ENCODE results near the gene IGFBPL1. TPM values are rescaled to one million over a fixed set of nuclear protein-coding genes. Genes with fewer than 3 reads are reported as not detected.
A peak's percentile ranks its signal among the peaks of the same experiment; 100 is the strongest.
"Not testable (repeated sequence)": the region's sequence is repeated elsewhere in the genome, so short reads cannot be mapped to it uniquely, and the experiment has no call there.

IGFBPL1 gene
- polyA plus RNA-seq, 4 donors, result 1.0 to 2.1 (median 1.8) TPM

DNA sequence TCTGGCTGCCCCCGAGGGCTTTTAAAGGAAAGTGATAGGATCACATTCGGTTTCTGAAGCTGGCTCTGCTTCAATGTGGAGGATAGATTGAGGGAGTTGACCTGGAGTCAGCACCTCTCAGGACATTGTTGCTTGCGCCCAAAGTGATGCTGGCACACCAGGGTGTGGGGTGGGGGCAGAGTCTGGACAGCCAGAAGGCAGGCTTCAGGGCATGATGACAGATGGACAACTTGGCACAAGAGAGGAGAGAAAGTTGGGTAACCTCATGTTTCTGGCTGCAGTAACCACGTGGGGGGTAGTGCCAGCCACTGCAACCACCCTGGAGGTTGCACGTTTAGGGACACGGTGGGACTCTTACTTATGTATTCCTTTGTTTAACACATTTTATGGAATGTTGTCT lies 22.3 kb downstream of the IGFBPL1 start:
- DNase-seq (ENCODE audit: low read depth in 4 of 4, low spot score in 2 of 4), result no peak

DNA sequence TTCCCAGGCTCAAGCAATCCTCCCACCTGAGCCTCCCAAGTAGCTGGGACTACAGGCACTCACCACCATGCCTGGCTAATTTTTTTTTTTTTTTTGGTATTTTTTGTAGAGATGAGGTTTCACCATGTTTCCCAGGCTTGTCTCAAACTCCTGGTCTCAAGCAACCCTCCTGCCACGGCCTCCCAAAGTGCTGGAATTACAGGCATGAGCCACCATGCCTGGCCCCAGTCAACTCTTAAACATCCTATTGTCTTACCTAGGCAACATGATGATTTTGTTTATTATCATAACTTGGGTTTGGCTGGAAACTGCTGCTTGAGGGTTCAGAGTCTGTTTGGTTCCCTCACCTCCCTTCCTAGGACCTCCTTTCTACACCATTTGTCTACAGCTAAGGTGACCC lies 25.1 kb downstream of the IGFBPL1 start:
- DNase-seq (ENCODE audit: low read depth in 4 of 4, low spot score in 2 of 4), result not testable (repeated sequence)

DNA sequence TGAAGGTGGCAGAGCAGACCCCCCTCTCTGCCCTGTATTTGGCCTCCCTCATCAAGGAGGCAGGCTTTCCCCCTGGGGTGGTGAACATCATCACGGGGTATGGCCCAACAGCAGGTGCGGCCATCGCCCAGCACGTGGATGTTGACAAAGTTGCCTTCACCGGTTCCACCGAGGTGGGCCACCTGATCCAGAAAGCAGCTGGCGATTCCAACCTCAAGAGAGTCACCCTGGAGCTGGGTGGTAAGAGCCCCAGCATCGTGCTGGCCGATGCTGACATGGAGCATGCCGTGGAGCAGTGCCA lies 27.9 kb downstream of the IGFBPL1 start:
- no peak for DNase-seq (ENCODE audit: low read depth in 4 of 4, low spot score in 2 of 4)

DNA sequence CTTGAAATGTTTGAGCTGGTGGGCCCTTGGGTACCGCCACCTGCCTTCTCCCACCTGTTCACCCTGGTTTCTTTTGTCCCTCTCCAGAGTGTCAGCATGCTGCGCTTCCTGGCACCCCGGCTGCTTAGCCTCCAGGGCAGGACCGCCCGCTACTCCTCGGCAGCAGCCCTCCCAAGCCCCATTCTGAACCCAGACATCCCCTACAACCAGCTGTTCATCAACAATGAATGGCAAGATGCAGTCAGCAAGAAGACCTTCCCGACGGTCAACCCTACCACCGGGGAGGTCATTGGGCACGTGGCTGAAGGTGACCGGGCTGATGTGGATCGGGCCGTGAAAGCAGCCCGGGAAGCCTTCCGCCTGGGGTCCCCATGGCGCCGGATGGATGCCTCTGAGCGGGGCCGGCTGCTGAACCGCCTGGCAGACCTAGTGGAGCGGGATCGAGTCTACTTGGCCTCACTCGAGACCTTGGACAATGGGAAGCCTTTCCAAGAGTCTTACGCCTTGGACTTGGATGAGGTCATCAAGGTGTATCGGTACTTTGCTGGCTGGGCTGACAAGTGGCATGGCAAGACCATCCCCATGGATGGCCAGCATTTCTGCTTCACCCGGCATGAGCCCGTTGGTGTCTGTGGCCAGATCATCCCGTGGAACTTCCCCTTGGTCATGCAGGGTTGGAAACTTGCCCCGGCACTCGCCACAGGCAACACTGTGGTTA lies 28.4 kb downstream of the IGFBPL1 start:
- no peak for DNase-seq (ENCODE audit: low read depth in 4 of 4, low spot score in 2 of 4)

DNA sequence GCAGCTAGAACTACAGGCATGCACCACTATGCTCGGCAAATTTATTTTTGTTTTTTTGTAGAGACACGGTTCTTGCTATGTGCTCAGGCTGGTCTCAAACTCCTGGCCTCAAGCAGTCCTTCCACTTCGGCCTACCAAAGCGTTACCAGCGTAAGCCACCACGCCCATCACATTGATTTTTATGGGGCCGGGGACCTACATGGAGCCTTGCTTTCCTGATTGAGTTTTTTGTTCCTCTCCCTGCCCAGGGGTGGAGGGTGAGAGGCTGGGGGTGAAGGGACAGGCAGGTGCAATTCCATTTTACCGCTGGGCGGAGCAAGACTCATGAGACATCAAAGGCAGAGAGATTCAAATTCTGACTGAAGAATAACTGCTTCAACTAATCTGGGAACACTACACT lies 29.8 kb downstream of the IGFBPL1 start:
- no peak for DNase-seq (ENCODE audit: low read depth in 4 of 4, low spot score in 2 of 4)

DNA sequence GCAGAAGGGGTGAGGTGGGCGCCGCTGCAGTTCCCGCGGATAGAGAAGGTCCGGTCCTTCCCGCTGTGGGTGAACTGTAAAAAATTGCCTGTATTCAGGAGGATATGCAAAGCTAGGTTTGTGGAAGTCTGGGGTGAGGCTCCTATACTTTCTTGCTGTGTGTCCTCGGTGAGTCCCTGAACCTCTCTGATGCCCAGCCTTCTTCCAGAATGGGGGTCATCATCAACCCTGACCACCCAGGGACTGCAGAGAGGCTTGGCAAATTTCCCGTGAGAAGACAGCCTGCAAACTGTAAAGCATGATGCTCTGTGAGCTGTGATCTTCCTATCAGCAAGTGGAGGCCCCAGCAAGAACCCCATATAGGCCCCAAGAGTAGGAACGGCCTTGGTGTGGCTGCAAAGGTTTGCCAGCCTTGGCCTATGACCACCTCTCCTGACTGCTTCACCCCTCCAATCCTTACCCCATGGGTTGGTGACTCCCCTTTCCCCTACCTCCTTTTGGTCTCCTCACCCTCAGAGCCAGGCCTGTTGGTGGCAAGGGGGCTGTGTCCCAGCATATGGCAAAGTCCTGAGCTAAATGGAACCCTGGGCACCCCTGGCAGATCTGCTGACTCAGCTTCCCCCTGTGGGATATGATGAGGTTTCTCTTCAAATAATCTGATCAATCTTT lies 31.0 kb downstream of the IGFBPL1 start:
- no peak for DNase-seq (ENCODE audit: low read depth in 4 of 4, low spot score in 2 of 4)

DNA sequence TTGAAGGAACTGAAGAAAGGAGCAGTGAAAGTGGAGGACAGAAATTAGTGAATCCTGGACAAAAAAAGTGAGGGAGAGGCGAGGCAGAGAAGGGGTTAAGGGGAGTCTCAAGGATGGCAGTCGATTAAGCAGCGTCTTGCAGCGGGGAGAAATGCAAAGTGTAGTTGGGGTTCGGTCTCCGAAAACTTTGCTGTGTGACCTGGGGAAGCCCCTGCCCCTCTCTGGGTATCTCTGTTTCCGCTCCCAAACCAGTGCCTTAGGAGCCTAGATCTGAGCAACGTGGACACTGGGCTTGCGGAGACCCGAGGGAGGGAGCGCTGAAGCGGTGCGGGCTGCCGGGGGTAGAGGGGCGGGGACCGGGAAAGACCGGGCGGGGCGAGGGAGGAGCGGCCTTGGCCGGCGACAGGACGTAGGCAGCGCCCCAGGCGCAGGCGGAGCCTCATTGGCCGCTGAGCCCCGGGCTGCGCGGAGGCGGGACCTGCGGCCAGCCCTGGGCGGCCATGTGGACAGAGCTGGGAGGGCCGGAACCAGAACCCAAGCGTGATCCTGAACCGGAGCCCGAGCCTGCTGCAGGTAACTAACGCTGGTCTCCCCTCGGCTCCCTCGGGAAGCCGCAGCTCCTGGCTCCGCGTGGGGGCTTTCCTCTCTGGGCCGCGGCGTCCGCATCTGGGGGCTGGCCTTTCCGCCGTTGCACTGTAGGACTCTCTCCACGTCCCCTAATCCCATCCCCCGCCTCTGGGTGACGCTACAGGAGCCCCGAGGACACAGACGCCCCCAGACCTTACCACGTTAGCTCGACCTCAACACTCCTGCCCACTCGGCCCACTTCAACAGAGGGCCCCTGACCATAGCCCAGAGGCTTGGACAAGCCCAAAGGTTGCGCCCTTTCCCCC lies 31.8 kb downstream of the IGFBPL1 start, which contains the start of gene ALDH1B1:
Gene ALDH1B1 (plus strand): TSS at position 468 of the 893 bp plus-strand sequence. CDS start 3,047 bp downstream, outside the sequence.
- DNase-seq (ENCODE audit: low read depth in 4 of 4, low spot score in 2 of 4), result peak; percentile 56 to 78 (median 66)

DNA sequence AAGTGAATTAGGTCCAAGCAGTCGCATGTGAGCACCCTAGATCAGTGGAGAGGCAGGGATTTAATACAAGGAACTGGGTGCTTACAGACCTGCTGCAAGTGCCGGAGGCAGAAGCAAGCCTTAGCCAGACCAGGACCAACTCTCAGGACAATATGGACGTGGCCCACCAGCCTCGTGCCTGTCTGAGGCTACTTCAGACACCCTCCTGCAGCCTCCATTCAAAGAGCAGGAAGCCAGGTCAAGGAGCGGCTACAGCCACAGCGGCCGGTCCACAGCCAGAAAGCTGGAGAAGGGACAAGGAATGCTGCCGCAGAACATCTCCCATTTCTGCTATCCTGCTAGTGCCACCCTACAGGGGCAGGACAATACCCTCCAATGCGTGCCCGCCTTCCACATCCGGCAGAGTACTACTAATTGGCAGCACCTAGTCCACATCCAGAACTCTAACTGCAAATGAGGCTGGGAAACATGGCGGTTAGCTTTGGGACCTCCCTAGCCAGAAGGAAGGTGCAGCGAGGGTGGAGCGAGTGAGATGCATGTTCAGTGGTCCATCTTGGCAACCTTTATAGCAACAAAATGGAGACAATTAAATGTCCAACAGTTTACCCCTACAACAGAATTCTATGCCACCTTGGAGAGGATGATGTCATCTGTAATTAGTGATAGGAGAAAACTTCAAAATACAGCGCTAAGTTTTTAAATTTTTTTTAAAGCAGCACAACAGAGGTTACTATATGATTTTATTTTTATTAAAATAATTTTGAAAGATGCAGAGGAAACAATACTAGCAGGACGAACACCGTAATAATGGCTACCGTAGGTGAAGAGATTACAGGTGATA lies 32.8 kb downstream of the IGFBPL1 start:
- DNase-seq (ENCODE audit: low read depth in 4 of 4, low spot score in 2 of 4), result no peak

DNA sequence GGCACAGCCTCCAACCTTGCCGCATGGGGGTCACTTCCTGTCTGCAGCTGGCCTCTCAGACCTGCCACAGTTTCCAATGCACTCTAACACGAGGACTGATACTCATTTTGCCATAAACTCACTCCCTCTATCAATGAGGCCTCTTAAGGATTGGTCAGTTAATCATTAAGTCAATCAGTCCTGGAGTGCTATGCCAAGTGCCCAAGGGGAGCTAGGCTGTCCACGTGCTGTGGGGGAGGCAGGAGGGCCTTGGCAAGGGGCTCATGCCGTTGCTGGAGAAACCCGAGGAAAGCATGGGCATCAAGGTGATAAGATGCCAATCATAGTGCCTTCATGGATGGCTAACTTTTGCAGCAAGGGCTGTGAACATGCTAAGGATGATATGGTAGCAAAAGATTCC lies 33.4 kb downstream of the IGFBPL1 start:
- no peak for DNase-seq (ENCODE audit: low read depth in 4 of 4, low spot score in 2 of 4)

DNA sequence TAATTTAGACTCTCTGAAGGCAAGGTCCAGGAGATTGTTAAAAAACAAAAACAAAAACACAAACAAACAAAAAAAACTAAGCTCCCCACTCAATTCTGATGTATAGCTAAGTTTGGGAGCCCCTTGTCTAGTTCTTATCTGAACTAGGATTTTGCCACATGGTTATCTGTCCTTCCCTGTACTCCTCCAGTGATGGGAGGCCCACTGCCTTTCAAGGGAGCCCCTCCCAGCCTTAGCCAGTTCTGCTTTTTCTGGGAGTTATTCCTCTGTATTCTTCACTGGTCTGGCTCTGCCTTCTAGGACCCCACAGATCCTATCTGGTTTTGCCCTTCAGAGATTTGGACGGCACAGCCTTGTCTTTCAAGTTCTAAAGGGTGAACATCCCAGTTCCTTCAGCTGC lies 33.8 kb downstream of the IGFBPL1 start:
- DNase-seq (ENCODE audit: low read depth in 4 of 4, low spot score in 2 of 4), result no peak

DNA sequence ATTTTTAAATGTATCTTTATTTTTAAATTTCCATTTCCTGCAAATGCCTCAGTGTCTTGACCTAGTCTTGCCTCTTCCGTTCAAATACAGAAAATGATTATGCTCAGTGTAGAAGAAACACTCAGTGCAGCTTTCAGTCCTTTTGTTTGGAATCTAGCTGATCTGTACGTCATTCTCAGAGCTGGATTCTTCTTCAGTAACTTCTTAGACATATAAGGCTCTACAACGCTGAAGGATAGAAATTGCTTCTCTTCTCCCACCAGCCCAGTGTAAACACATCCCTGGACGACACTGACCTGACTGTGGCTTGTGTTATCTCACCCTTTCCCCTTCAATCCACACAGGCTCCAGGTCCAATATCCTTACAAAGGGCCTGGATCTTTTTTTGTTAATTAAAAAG lies 34.9 kb downstream of the IGFBPL1 start:
- DNase-seq (ENCODE audit: low read depth in 4 of 4, low spot score in 2 of 4), result no peak

DNA sequence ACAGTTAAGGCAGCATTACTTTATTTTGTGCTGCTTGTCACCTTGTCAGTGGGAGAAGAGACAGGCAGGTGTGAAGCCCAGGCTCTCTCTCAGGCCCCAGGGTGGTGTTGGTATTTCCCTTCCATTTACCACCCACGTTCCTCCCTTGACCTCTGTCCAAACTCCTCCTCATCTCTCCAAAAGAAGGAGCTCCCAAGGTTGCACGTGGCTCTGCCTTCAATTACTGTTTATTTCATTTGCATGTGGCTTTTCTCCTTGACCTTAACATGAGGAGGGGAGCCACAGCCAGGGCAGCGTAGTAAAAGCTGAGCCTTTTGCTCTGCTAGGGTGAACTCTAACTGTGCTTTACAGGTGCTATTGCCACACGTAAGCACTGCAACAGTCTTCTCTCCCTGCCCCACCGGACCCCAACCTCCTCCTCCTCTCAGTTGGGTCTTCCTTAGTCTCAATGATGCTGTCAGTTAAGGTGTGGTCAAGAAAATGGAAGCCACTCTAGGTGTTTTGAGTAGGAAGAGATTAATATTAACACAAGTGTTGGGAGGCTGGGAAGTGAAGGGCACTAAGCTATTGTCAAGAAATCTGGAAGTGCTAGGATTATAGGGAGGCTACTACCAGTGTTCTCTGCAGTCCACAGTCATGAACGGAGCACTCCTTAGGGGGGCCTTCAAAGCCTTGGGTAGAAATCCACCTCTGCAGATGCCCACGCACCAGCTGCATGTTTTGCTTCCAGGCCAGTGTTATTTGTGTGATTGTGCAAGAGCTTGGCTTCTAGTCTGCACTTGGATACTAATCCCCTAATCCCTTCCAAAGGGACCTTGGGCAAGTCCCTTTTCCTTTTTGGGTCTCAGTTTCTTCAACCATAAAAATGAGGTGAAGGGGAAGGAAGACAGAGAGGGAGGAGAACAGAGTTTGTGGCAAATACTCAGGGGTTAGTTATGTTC lies 35.7 kb downstream of the IGFBPL1 start:
- no peak for DNase-seq (ENCODE audit: low read depth in 4 of 4, low spot score in 2 of 4)

DNA sequence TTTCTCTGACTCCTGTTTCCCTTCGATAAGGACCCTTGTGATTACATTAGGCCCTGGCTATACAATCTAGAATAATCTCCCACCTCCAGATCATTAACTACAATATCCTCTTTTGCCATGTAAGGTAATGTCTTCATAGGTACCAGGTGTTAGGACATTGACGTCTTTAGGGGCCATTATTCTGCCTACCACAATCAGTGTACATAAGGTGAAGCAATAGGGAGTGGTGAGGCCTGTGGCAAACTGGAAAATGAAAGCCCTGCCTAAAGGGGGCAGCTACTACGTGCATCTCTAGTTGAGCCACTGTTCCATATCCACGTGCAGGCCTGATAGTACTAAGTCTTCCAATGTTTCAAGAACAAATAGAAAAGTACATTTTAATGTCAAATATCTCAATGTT lies 36.5 kb downstream of the IGFBPL1 start:
- DNase-seq (ENCODE audit: low read depth in 4 of 4, low spot score in 2 of 4), result no peak

DNA sequence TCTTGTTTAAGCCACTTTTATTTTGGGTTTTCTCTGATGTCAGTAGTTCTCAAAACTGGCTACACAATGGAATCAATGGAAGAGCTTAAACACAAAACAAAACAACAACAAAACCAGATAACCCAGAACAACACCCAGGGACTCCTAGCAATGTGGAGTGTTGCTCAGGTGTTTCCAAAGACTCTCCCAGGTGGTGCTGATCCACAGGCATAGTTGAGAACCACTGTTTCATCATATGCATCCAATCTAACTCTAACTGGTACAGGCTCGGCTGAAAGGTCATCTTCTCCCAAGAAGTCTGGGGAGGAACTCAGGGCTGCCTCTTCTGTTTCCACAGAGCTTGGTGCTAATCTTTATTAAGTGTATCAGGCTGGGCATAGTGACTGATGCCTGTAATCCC lies 37.2 kb downstream of the IGFBPL1 start:
- no peak for DNase-seq (ENCODE audit: low read depth in 4 of 4, low spot score in 2 of 4)

DNA sequence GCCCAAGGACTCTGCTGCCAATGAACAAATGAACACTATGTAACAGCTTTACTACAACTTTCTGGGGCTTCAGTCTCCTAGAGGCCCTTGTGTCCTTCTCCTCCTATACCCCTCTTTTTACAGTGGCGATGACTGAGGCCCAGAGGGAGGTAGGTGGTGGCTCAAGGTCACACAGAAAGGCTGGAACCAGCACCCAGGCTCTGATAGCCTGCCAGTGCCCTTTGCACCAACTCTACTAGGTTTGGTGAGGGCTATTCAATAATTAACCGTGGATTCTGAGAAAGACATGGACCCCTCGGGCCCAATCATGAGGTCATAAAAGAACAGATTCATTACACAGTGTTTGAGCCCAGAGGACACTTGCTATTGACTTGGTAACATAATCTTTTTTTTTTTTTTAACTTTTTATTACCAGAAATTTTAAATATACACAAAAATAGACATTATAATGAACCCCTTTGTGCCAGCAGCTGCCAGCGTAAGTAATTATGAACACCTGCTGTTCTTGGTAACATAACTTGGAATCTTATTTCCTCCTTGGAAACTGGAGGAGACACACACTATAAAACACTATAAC lies 37.8 kb downstream of the IGFBPL1 start:
- no peak for DNase-seq (ENCODE audit: low read depth in 4 of 4, low spot score in 2 of 4)

DNA sequence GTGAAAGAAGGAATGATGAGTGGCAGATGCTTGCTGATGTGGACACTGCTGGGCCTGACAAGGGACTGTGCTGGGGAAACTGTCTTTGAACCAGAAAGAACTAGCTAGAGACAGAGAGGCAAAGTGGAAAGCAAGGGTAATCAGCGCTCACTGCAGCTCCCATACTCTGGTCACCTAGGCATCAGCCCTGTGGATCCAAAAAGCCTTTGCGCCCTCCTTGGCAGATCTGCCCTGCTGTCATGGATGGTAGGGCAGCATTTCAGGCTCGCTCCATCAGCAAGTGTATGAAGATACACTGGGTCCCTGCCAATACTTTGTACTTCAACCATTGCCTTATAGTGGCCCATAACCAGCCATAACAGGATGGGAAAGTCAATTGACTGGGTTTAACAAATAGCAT lies 38.4 kb downstream of the IGFBPL1 start:
- DNase-seq (ENCODE audit: low read depth in 4 of 4, low spot score in 2 of 4), result no peak

DNA sequence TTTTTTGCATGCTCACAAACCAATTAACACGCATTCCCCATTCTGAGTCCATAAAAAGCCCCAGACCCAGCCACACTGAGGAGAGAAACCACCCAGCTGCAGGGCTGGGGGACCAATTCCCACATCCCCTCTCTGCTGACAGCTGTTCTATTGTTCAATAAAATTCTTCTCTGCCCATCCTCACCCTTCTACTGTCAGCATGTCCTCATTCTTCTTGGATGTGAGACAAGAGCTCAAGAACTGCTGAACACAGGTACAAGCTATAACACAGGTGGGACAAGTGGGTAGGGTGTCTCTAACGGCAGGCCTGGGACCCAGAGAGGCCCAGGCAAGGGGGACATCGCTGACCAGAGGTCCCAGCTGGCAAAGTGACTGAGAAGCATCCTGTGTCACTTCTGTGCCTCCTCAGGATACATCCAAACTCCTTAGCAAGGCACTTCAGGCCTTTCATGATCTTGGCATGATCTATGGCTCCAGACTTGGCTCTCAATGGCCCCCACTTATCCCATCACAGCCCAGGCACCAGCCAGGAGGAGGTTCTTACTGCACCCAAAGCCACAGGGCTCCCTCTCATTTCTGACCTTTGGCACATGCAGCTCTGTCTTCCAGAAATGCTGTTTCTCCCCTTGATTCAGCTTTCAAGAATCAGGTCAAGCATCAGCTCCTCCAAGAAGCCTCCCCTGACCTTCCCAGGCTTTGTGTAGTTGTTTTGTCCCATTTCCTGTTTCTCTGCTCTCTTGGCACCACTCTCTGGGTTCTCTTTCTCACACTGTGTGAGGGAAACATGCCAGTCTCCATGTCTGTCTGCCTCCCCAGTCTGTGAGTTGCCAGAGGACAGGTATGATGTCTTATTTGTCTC lies 39.0 kb downstream of the IGFBPL1 start:
- DNase-seq (ENCODE audit: low read depth in 4 of 4, low spot score in 2 of 4), result no peak

DNA sequence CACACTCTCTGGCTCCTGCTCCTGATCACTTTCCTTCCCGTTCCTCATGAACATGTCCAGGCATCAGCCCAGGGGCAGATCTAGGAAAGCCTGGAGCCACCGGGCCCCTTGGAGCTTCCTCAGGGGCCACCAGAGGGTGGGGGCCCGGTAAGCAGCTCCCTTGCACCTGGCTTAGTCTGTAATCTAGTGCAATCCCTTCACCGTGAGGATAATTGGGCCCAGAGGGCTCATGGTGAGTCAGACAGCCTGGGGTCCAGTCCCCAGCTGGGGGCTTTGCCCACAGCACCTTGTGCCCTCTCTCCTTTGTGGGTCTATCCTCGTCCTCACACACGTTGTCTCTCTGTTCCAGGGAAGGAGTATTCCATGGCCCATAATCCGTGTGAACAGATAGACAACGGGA lies 42.1 kb downstream of the IGFBPL1 start:
- no peak for DNase-seq (ENCODE audit: low read depth in 4 of 4, low spot score in 2 of 4)
